ENCODE results near the gene RASSF10. TPM values are rescaled to one million over a fixed set of nuclear protein-coding genes. Genes with fewer than 3 reads are reported as not detected.

Gene RASSF10
- total RNA-seq, 1 experiment from 2014 or later: 2.4 TPM

DNA sequence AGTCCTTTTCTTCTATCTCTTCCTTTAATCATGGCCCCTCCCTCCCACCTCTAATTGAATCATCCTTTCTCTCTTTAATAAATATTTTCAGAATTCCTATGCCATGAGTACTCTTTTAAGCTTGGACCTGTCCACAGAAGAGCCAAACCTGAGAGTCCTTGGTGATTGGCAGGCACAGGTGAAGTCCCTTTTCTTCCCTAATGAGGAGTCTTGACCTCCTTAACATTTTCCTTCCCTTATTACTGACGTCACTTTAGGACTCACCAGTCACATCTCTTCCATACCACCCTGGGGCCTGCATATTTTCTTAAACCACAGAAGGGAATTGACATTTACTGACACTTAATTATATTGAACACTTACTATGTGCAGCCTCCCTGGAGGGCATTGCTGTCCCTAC lies 41.0 kb upstream of the RASSF10 start:
- Mint-ChIP-seq H3K27me3 (ENCODE audit: low read depth) (0 out of 2 replicates have a peak, but pooled peaks cover 2% of the 10 kb centered on the region), H3K27ac (no peak overlapping the region; a peak in 1 of 7 replicates), H3K9me3 (no peaks in the 10 kb centered on the region), H3K36me3 (ENCODE audit: insufficient read depth in 1 of 3, low read depth in 3 of 3) (no peaks in the 10 kb centered on the region), H3K4me1 (peaks cover 21% of the 10 kb centered on the region in 2 experiments), H3K4me3 (no peak overlapping the region)
- Histone ChIP-seq H3T11ph (ENCODE audit: low read length) (no peak overlapping the region), H4K20me1 (ENCODE audit: control insufficient read depth, insufficient read depth, insufficient read length) (no peaks in the 10 kb centered on the region), H4K5ac (ENCODE audit: insufficient read length, low read depth, low read length) (no peak overlapping the region), H4K91ac (ENCODE audit: insufficient read length, low read depth, low read length) (no peak overlapping the region), H3K9ac (ENCODE audit: extremely low read depth, insufficient read length, low read length) (no peak overlapping the region), H2BK5ac (ENCODE audit: insufficient read length, low read length) (no peak overlapping the region), H2BK120ac (ENCODE audit: low read depth, low read length, poor library complexity, severe bottlenecking) (no peak overlapping the region), H3K79me1 (ENCODE audit: insufficient read depth, low read depth, low read length, poor library complexity, severe bottlenecking) (no peaks in the 10 kb centered on the region), H3K27me3 (ENCODE audit: insufficient read depth, low read length) (no peaks in the 10 kb centered on the region), H3K56ac (ENCODE audit: insufficient read length, low read depth, low read length) (no peak overlapping the region), H3K23ac (ENCODE audit: insufficient read length, low read depth, low read length) (no peak overlapping the region), H2BK12ac (ENCODE audit: insufficient read length, low read depth, low read length) (no peak overlapping the region), H3K4ac (ENCODE audit: low read depth, low read length) (no peak overlapping the region), H3K9me3 (ENCODE audit: control insufficient read depth, low read depth, low read length) (no peaks in the 10 kb centered on the region), H2AFZ (ENCODE audit: low read length) (no peak overlapping the region), H2AK5ac (ENCODE audit: insufficient read length, low read length) (no peak overlapping the region), H3K14ac (ENCODE audit: insufficient read depth, low read length) (no peak overlapping the region), H3K27ac (ENCODE audit: insufficient read length, low read depth, low read length) (no peak overlapping the region), H3K23me2 (ENCODE audit: insufficient read length, low read depth, low read length, poor library complexity, severe bottlenecking) (no peaks in the 10 kb centered on the region), H3K79me2 (ENCODE audit: insufficient read depth, low read length) (0 out of 2 replicates have a peak, but pooled peaks cover 4% of the 10 kb centered on the region), H2BK15ac (ENCODE audit: low read depth, low read length) (no peak overlapping the region), H2BK20ac (ENCODE audit: low read depth, low read length, poor library complexity, severe bottlenecking) (no peak overlapping the region), H3K4me1 (ENCODE audit: insufficient read depth, low read length) (no peaks in the 10 kb centered on the region), H3K18ac (ENCODE audit: insufficient read length, low read depth, low read length) (no peak overlapping the region), H3K4me2 (ENCODE audit: insufficient read depth, insufficient read length, low read length) (no peak overlapping the region), H4K8ac (replicated peaks; ENCODE audit: insufficient read length, low read depth, low read length) (no peak overlapping the region)
- TF ChIP-seq, protein P1, sequence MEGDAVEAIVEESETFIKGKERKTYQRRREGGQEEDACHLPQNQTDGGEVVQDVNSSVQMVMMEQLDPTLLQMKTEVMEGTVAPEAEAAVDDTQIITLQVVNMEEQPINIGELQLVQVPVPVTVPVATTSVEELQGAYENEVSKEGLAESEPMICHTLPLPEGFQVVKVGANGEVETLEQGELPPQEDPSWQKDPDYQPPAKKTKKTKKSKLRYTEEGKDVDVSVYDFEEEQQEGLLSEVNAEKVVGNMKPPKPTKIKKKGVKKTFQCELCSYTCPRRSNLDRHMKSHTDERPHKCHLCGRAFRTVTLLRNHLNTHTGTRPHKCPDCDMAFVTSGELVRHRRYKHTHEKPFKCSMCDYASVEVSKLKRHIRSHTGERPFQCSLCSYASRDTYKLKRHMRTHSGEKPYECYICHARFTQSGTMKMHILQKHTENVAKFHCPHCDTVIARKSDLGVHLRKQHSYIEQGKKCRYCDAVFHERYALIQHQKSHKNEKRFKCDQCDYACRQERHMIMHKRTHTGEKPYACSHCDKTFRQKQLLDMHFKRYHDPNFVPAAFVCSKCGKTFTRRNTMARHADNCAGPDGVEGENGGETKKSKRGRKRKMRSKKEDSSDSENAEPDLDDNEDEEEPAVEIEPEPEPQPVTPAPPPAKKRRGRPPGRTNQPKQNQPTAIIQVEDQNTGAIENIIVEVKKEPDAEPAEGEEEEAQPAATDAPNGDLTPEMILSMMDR (conservative IDR thresholded peaks at IDR 0.05): no peak
- no peak for DNase-seq
- no CpG with 5 or more reads among the region's 1 CpG for WGBS (ENCODE audit: extremely low coverage, insufficient read length, low lambda C conversion rate)

All from H9 (cell line).